NCI-H526 (cell line): ENCODE results near the gene RFTN1.

Experiments
- DNase-seq, 2 experiments: peaks; one replicate each; lab custom pipeline; 2025; lab: John Stamatoyannopoulos, UW

Gene RFTN1

DNA sequence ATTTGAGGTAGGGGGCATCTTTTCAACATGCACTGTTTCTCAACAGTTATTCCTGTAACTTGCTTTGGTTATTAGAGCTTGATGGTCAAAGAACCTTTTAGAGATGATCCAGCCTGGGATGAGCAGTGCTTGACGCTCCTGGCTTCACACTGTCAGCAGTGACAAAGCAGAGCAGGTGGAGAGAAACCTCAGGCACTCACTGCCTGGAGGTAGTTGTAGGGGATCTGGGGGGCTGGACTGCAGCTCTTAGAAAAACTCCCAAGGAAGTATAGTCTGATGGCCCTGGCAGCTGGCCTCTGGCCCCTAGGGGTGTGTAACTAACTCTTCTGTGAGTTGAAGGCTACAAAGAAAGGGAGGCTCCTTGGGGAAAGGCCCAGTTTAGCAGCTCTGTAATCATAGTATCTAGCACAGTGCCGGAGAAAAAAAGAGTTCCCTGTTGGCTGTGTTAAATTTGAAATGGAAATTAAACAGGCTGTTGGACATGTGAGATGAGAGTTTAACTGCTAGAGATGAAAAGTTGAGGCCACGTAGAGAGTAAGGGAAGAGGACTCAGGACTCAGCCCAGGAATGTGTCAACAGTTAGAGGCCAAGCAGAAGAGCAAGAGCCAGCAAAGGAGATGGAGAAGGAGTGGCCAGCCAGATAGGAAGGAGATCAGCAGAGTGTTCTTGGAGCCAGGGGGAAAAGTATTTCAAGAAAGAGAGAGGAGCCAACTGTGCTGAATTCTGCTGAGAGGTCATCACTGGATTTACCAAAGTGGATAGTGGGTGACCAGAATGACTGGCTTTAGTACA is 234.3 kb downstream of the RFTN1 start:
- DNase-seq: no peak

DNA sequence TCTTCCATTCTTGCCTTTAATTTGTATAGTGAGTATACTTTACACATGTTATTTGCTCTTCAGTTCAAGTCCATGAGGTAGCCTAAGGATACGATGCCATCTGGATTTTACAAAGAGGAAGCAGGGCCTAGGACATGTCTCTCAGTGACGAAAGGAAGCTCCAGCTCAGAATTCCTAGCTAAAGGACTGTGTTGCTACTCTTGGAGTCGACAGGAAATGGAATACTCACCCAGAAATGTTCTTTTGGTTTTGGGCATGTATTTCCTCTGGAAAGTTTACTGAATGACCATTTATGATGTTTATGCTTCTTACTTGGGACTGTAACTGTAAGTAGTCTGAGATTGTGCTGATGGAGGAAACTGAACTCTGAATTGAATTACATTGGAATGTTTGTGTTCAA is 236.0 kb downstream of the RFTN1 start:
- DNase-seq: no peak

DNA sequence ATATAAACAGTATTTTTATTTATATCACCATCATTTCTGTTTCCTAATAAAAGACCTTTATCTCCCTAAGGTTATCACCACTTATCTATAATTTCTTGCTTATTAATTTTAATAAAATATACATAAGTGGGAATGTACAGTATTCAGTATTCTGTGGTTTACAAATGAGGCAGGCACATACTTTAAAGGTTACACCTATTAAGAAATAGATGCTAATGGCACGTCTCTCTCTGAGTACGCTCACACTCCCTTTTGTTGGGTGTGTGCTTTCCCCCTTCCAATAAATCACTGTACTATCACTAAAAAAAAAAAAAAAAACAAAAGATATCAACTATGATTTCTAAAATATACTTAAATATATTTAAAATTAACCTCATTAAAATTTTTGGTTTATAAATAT is 239.6 kb downstream of the RFTN1 start:
- no peak for DNase-seq

DNA sequence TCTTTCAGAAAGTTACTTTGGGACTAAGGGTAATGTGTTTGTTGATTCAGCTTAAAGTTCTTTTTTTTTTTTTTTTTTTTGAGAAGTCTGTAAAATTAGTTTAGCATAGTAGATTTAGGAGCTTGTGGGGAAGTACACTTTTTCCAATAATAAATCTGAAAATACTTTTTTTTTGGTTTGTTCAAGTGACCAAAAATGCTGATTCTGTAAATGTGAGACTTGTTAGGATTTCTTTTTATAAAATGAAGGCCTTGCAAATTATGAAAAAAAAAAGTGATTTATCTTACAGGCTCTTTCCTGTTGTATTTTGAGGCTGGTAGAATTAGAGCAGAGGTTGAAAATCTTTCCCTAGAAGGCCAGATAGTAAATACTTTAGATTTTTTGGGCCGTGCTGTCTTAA is 240.9 kb downstream of the RFTN1 start:
- DNase-seq: no peak

DNA sequence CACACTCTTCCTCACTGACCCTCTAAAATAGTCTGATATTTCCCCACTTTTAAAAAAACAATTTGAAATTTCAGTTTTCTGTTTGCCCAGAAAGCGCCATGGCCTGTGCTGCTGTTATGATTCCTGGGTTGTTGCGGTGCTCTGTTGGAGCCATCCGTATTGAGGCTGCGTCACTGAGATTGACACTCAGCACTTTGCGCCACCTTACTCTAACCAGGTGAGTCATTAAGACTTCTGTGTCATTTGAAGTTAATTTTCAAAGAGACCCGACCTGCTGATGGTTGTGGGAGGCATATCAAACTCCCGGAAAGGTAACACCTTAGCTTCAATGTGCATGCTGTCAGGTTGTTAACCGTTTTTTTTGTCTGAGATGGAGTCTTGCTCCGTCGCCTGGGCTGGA is 242.6 kb downstream of the RFTN1 start:
- DNase-seq: no peak

DNA sequence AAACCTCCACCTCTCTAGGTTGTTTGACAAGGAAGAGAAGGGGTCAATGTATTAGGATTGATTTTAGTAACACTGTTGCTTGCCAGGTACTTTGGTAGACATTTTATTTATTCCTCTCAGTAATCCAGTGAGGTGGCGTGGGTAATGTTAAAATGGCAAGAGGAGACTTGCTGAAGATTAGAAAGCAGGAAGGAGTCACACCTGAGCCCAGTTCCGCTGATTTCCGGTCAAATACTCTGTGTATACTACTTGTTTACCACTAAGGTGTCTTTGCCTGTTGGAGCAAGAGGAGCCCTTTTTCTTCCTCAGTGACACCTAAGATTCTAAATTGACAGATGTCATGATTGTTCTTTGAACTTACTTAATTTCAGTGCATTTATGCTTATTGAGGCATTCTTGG is 246.8 kb downstream of the RFTN1 start:
- no peak for DNase-seq
